Sigmoid colon (tissue), 7 donors: ENCODE data around the gene HOXB9. TPM values are rescaled to one million over a fixed set of nuclear protein-coding genes. Genes with fewer than 3 reads are reported as not detected.

Experiments used
- DNase-seq: peaks from one replicate; pipeline ENCODE4 v3.0.0-alpha.2; 2019
- H3K27ac ChIP-seq, 4 donors: fragments of 200-600 bp; sonication (generic); one replicate each; pipeline ENCODE4 v1.5.1; 2016 to 2019; ENCODE audit warnings: mild to moderate bottlenecking in 1 of 4
- H3K27me3 ChIP-seq, 3 donors: fragments of 200-600 bp; sonication (generic); one replicate each; pipeline ENCODE4 v1.5.1; 2019; ENCODE audit warnings: mild to moderate bottlenecking in 1 of 3
- H3K36me3 ChIP-seq, 4 donors: fragments of 200-600 bp; sonication (generic); one replicate each; pipeline ENCODE4 v1.5.1; 2016 to 2019
- H3K4me1 ChIP-seq, 4 donors: fragments of 200-600 bp; sonication (generic); one replicate each; pipeline ENCODE4 v1.5.1; 2017 to 2019
- H3K4me3 ChIP-seq, 4 donors: fragments of 200-600 bp; sonication (generic); one replicate each; pipeline ENCODE4 v1.5.1; 2017 to 2019; ENCODE audit warnings: mild to moderate bottlenecking in 2 of 4, moderate library complexity in 1 of 4
- H3K9me3 ChIP-seq, 4 donors: fragments of 200-600 bp in 3 of 4; sonication (generic) in 3 of 4; one replicate each; pipeline versions ENCODE4 v1.5.1 to v1.6.1; 2013 to 2019
- CTCF ChIP-seq, 4 experiments: fragments of 450-650 bp in 3 of 4; fragments of 200-600 bp in 1 of 4; IDR thresholded peaks; one replicate each; pipeline ENCODE4 v1.5.1; 2016 to 2019; ENCODE audit warnings: antibody characterized with exemption in 4 of 4, mild to moderate bottlenecking in 3 of 4, moderate library complexity in 2 of 4
- EP300 ChIP-seq, 4 donors: sonication (generic); formaldehyde crosslinking; IDR thresholded peaks; one replicate each; pipeline ENCODE4 v1.6.1; 2017; ENCODE audit warnings: antibody characterized with exemption in 4 of 4
- POLR2A ChIP-seq, 2 donors: fragments of 450-650 bp; IDR thresholded peaks; one replicate each; pipeline ENCODE4 v1.6.1; 2016; ENCODE audit warnings: antibody characterized with exemption in 2 of 2, mild to moderate bottlenecking in 2 of 2, moderate library complexity in 2 of 2
- POLR2AphosphoS5 ChIP-seq, 4 donors: sonication (generic); formaldehyde crosslinking; IDR thresholded peaks; one replicate each; pipeline ENCODE4 v1.6.1; 2017; ENCODE audit warnings: antibody characterized with exemption in 4 of 4
- WGBS, 2 donors: extraction: QIAGEN DNeasy Blood & Tissue Kit; methylation state at CpG; one replicate each; pipeline ENCODE4 v1.1.7; 2013; 5-methylcytosine and 5-hydroxymethylcytosine counted together
- intact Hi-C: fragments of 100-400 bp; cut with DNase I; formaldehyde crosslinking; loops from one replicate; pipeline ENCODE4 v1.15.1; 2023
- polyA plus RNA-seq, 3 donors: library from polyadenylated mRNA; stranded (reverse); fragments of 200-250 nt; gene quantifications; one replicate each; pipeline ENCODE4 v1.2.3, GENCODE V29; 2013
- total RNA-seq, 4 donors: library from RNA; depleted of rRNA; stranded (reverse); fragments of >200 nt; gene quantifications; one replicate each; pipeline ENCODE4 v1.1.0, GENCODE V29; 2016
- donor health status: healthy with polysubstance abuse.
- donor health status: Bipolar disorder and iron deficiency.
- donor health status: healthy.

The HOXB9 gene
- total and polyA plus RNA-seq, 7 donors, result 0.28 to 52.1 (median 18.0) TPM; not detected in 3

DNA sequence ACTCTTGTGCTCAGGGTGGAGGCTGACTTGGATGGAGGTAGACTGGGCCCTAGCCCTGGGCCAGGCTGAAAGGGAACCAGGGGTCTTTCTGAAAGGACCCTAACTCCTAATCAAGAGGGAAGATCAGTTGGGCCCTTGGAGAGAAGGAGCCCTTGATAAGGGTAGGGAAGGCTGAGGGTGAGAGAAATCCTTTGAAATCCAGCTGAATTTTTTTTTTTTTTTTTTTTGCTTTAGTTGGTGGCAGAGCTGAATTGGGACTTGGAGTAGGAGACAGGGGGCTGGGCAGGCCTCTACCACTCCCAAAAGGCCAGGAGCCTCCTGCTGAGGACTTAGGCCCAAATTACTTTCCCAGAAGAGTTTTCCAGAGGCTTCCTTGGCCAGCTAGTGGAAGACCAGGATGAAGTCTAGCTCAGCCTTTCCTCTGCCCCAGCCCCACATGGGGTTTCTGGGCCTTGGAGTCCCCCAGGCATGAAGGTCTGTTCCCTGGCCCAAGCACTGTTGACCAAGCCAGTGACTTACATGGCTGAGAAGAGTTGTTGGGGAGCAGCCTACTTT, 35.5 kb downstream of the HOXB9 start:
- Histone ChIP-seq H3K9me3 (no peaks in the 10 kb centered on the region), H3K27me3 (peaks cover 0 to 7% (median 0%) of the 10 kb centered on the region in 3 donors), H3K4me3 (peak overlapping the region; percentile 36 to 70 (median 56)), H3K36me3 (no peaks in the 10 kb centered on the region), H3K27ac (peak overlapping the region in 3 of 4 donors; percentile 95 to 99 (median 97)), H3K4me1 (peaks cover 0 to 55% (median 42%) of the 10 kb centered on the region in 4 donors)
- TF ChIP-seq POLR2AphosphoS5 (IDR thresholded peaks at IDR 0.05), result peak in 1 of 4 donors; percentile 3
- TF ChIP-seq POLR2A (IDR thresholded peaks at IDR 0.05), result no peak
- intact Hi-C loops, result no loop called here
- no peak for DNase-seq

- intact Hi-C loops, result no loop called here
- Histone ChIP-seq H3K4me1 (peaks cover 0 to 49% (median 37%) of the 10 kb centered on the region in 4 donors), H3K27me3 (peaks cover 0 to 3% (median 0%) of the 10 kb centered on the region in 3 donors), H3K9me3 (no peaks in the 10 kb centered on the region), H3K36me3 (no peaks in the 10 kb centered on the region), H3K4me3 (peak within 1 kb of the TSS; percentile 36 to 70 (median 56)), H3K27ac (peak within 1 kb of the TSS in 3 of 4 donors; percentile 95 to 99 (median 97))
- whole genome bisulfite sequencing, 2 donors, result 25 to 28% methylated on average over 23 of the region's 23 CpGs
- TF ChIP-seq EP300 (IDR thresholded peaks at IDR 0.05) (peak in 2 of 4 donors; percentile 71 to 89), CTCF (IDR thresholded peaks at IDR 0.05) (no peak), POLR2AphosphoS5 (IDR thresholded peaks at IDR 0.05) (peak; percentile 74 to 95 (median 91)), POLR2A (IDR thresholded peaks at IDR 0.05) (peak; percentile 50 to 86)
- DNase-seq, result no peak
Measured at GRCh38 chr17:48589831-48590606, 36.1 kb downstream of the HOXB9 start, which contains the start of gene HOXB3. Gene HOXB3, minus strand, starts transcription at chr17:48590241. Its CDS starts 37,767 bp downstream, at chr17:48552474.

GRCh38 chr17:48589060-48589830, 36.9 kb downstream of the HOXB9 start:
- Histone ChIP-seq H3K27ac (peak overlapping the region in 3 of 4 donors; percentile 95 to 99 (median 97)), H3K9me3 (no peaks in the 10 kb centered on the region), H3K4me1 (peaks cover 0 to 49% (median 36%) of the 10 kb centered on the region in 4 donors), H3K27me3 (no peaks in the 10 kb centered on the region), H3K4me3 (peak overlapping the region; percentile 36 to 70 (median 56)), H3K36me3 (no peaks in the 10 kb centered on the region)
- intact Hi-C loops, result no loop called here
- WGBS, 2 donors, result 38 to 75% methylated on average over 10 of the region's 10 CpGs
- TF ChIP-seq EP300 (IDR thresholded peaks at IDR 0.05) (no peak), CTCF (IDR thresholded peaks at IDR 0.05) (no peak)
- DNase-seq, result no peak

- TF ChIP-seq EP300 (IDR thresholded peaks at IDR 0.05) (no peak), CTCF (IDR thresholded peaks at IDR 0.05) (no peak), POLR2AphosphoS5 (IDR thresholded peaks at IDR 0.05) (peak in 1 of 4 donors; percentile 9), POLR2A (IDR thresholded peaks at IDR 0.05) (no peak)
- Histone ChIP-seq H3K4me1 (peaks cover 0 to 52% (median 41%) of the 10 kb centered on the region in 4 donors), H3K27ac (peak overlapping the region in 3 of 4 donors; percentile 95 to 99 (median 97)), H3K4me3 (peak overlapping the region; percentile 36 to 70 (median 56)), H3K36me3 (no peaks in the 10 kb centered on the region), H3K9me3 (no peaks in the 10 kb centered on the region), H3K27me3 (no peaks in the 10 kb centered on the region)
- intact Hi-C loops, result no loop called here
- 47 to 58% methylated on average over 2 of the region's 2 CpGs for whole genome bisulfite sequencing, 2 donors
- DNase-seq, result no peak
Measured at GRCh38 chr17:48588528-48588927, 37.6 kb downstream of the HOXB9 start.

DNA sequence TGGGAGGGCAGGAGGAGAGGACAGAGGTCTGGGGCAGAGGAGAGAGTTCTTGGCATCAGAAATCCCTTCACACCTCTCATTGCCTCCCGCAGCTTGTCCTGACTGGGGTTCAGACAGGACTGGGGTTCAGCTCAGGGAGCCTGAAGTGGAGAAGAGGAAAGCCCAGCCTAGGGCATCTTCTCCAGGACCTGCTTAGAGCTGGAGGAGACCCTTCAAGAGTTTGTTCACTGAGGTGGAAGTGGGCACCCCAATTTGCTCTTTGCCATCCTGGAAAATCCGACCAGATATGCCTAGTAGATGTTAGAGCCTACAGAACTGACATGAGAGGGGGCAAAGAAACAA, 38.1 kb downstream of the HOXB9 start:
- no peak for TF ChIP-seq EP300 (IDR thresholded peaks at IDR 0.05)
- Histone ChIP-seq H3K27ac (peak overlapping the region; percentile 2 to 99 (median 96)), H3K27me3 (no peaks in the 10 kb centered on the region), H3K36me3 (no peaks in the 10 kb centered on the region), H3K9me3 (no peaks in the 10 kb centered on the region), H3K4me1 (peaks cover 0 to 55% (median 45%) of the 10 kb centered on the region in 4 donors), H3K4me3 (peak overlapping the region; percentile 36 to 70 (median 56))
- WGBS, 2 donors, result 57 to 74% methylated on average over 2 of the region's 2 CpGs
- DNase-seq, result no peak
- intact Hi-C loops, result no loop called here
